H9 (cell line): ENCODE results near the gene LRP1B. TPM values are rescaled to one million over a fixed set of nuclear protein-coding genes. Genes with fewer than 3 reads are reported as not detected.

Experiments used
- DNase-seq: peaks from one replicate; pipeline ENCODE4 v3.0.0-alpha.2; 2017
- H2AFZ ChIP-seq: one replicate; pipeline ENCODE4 v1.6.1; 2013; ENCODE audit warnings: mild to moderate bottlenecking, low read length, control low read depth, moderate library complexity
- H2AK5ac ChIP-seq: 2 replicates; pipeline ENCODE4 v1.6.1; 2013; ENCODE audit warnings: low read length, control low read depth, mixed read lengths; ENCODE audit not compliant: insufficient read length
- H2BK120ac ChIP-seq: one replicate; pipeline ENCODE4 v1.6.1; 2013; ENCODE audit warnings: low read depth, mild to moderate bottlenecking, low read length, control low read depth, inconsistent platforms; ENCODE audit not compliant: poor library complexity, severe bottlenecking
- H2BK12ac ChIP-seq: 2 replicates; pipeline ENCODE4 v1.6.1; 2013; ENCODE audit warnings: low read length, control low read depth, mixed read lengths, low read depth; ENCODE audit not compliant: insufficient read length
- H2BK15ac ChIP-seq: 2 replicates; pipeline ENCODE4 v1.6.1; 2013; ENCODE audit warnings: low read depth, low read length, control low read depth
- H2BK20ac ChIP-seq: one replicate; pipeline ENCODE4 v1.6.1; 2013; ENCODE audit warnings: low read depth, mild to moderate bottlenecking, low read length, control low read depth, inconsistent platforms; ENCODE audit not compliant: poor library complexity, severe bottlenecking
- H2BK5ac ChIP-seq: 2 replicates; pipeline ENCODE4 v1.6.1; 2013; ENCODE audit warnings: low read length, control low read depth, mixed read lengths; ENCODE audit not compliant: insufficient read length
- H3K14ac ChIP-seq: 2 replicates; pipeline ENCODE4 v1.6.1; 2013; ENCODE audit warnings: low read length, control low read depth; ENCODE audit not compliant: insufficient read depth
- H3K18ac ChIP-seq: 2 replicates; pipeline ENCODE4 v1.6.1; 2013; ENCODE audit warnings: low read depth, mild to moderate bottlenecking, mixed read lengths, low read length, control low read depth; ENCODE audit not compliant: insufficient read length
- H3K23ac ChIP-seq: 2 replicates; pipeline ENCODE4 v1.6.1; 2013; ENCODE audit warnings: low read length, control low read depth, mixed read lengths, low read depth; ENCODE audit not compliant: insufficient read length
- H3K23me2 ChIP-seq: 2 replicates; pipeline ENCODE4 v1.6.1; 2013; ENCODE audit warnings: low read depth, mild to moderate bottlenecking, mixed read lengths, low read length, control low read depth; ENCODE audit not compliant: insufficient read length, poor library complexity, severe bottlenecking
- H3K27ac ChIP-seq: 2 replicates; pipeline ENCODE4 v1.5.1; 2013; ENCODE audit warnings: low read length, control low read depth, mixed read lengths, low read depth; ENCODE audit not compliant: insufficient read length
- H3K27me3 ChIP-seq: 2 replicates; pipeline ENCODE4 v1.6.1; 2013; ENCODE audit warnings: low read length, control low read depth, inconsistent platforms; ENCODE audit not compliant: insufficient read depth
- H3K4ac ChIP-seq: 2 replicates; pipeline ENCODE4 v1.6.1; 2013; ENCODE audit warnings: low read depth, mild to moderate bottlenecking, control low read depth, inconsistent platforms, low read length, moderate library complexity
- H3K4me1 ChIP-seq: 2 replicates; pipeline ENCODE4 v1.6.1; 2013; ENCODE audit warnings: low read length, control low read depth, inconsistent platforms; ENCODE audit not compliant: insufficient read depth
- H3K4me2 ChIP-seq: 2 replicates; pipeline ENCODE4 v1.6.1; 2013; ENCODE audit warnings: low read length, control low read depth, mixed read lengths; ENCODE audit not compliant: insufficient read length, insufficient read depth
- H3K56ac ChIP-seq: 2 replicates; pipeline ENCODE4 v1.6.1; 2013; ENCODE audit warnings: low read depth, mild to moderate bottlenecking, mixed read lengths, low read length, control low read depth; ENCODE audit not compliant: insufficient read length
- H3K79me1 ChIP-seq: 2 replicates; pipeline ENCODE4 v1.6.1; 2013; ENCODE audit warnings: low read depth, mild to moderate bottlenecking, moderate library complexity, low read length, control low read depth, inconsistent platforms; ENCODE audit not compliant: insufficient read depth, poor library complexity, severe bottlenecking
- H3K79me2 ChIP-seq: 2 replicates; pipeline ENCODE4 v1.6.1; 2013; ENCODE audit warnings: low read length, control low read depth, inconsistent platforms; ENCODE audit not compliant: insufficient read depth
- H3K9ac ChIP-seq: 2 replicates; pipeline ENCODE4 v1.6.1; 2013; ENCODE audit warnings: low read length, control low read depth, mixed read lengths; ENCODE audit not compliant: insufficient read length; ENCODE audit errors: extremely low read depth
- H3K9me3 ChIP-seq: one replicate; pipeline ENCODE4 v1.6.1; 2013; ENCODE audit warnings: low read depth, low read length, inconsistent platforms; ENCODE audit not compliant: control insufficient read depth
- H3T11ph ChIP-seq: one replicate; pipeline ENCODE4 v1.6.1; 2013; ENCODE audit warnings: mild to moderate bottlenecking, low read length, control low read depth, inconsistent platforms
- H4K20me1 ChIP-seq: one replicate; pipeline ENCODE4 v1.6.1; 2013; ENCODE audit not compliant: control insufficient read depth, insufficient read length, insufficient read depth
- H4K5ac ChIP-seq: 2 replicates; pipeline ENCODE4 v1.6.1; 2013; ENCODE audit warnings: low read depth, mild to moderate bottlenecking, mixed read lengths, low read length, control low read depth; ENCODE audit not compliant: insufficient read length
- H4K8ac ChIP-seq: replicated peaks from 2 replicates; pipeline ENCODE4 v1.6.1; 2013; ENCODE audit warnings: low read length, control low read depth, mixed read lengths, low read depth; ENCODE audit not compliant: insufficient read length
- H4K91ac ChIP-seq: 2 replicates; pipeline ENCODE4 v1.6.1; 2013; ENCODE audit warnings: low read depth, mild to moderate bottlenecking, moderate library complexity, mixed read lengths, low read length, control low read depth; ENCODE audit not compliant: insufficient read length
- H3K27ac Mint-ChIP-seq, 3 experiments: 2 replicates in 2 of 3; 3 replicates in 1 of 3; pipeline ENCODE4 v1.8.0; 2020 to 2021; ENCODE audit warnings: mixed read lengths in 3 of 3, mild to moderate bottlenecking in 1 of 3, moderate library complexity in 1 of 3
- H3K27me3 Mint-ChIP-seq: 2 replicates; pipeline ENCODE4 v1.8.0; 2021; ENCODE audit warnings: low read depth, mild to moderate bottlenecking, moderate library complexity, mixed read lengths
- H3K36me3 Mint-ChIP-seq, 3 experiments: 2 replicates in 2 of 3; 3 replicates in 1 of 3; pipeline ENCODE4 v1.8.0; 2020 to 2021; ENCODE audit warnings: low read depth in 3 of 3, mixed read lengths in 3 of 3; ENCODE audit not compliant: insufficient read depth in 1 of 3
- H3K4me1 Mint-ChIP-seq, 2 experiments: 2 replicates each; pipeline ENCODE4 v1.8.0; 2020; ENCODE audit warnings: mixed read lengths in 2 of 2
- H3K4me3 Mint-ChIP-seq, 2 experiments: 2 replicates in 1 of 2; 3 replicates in 1 of 2; pipeline ENCODE4 v1.8.0; 2020 to 2021; ENCODE audit warnings: mild to moderate bottlenecking in 2 of 2, mixed read lengths in 2 of 2, moderate library complexity in 1 of 2
- H3K9me3 Mint-ChIP-seq, 2 experiments: 2 replicates in 1 of 2; 3 replicates in 1 of 2; pipeline ENCODE4 v1.8.0; 2020; ENCODE audit warnings: mild to moderate bottlenecking in 2 of 2, mixed read lengths in 2 of 2, moderate library complexity in 1 of 2
- WGBS: extraction: QIAGEN DNeasy Blood & Tissue Kit; methylation state at CpG from one replicate; pipeline ENCODE4 v1.1.7; 2013; ENCODE audit warnings: missing lambda C conversion rate, low lambda C conversion rate, mixed read lengths; ENCODE audit not compliant: insufficient read length; ENCODE audit errors: extremely low coverage; 5-methylcytosine and 5-hydroxymethylcytosine counted together
- total RNA-seq: library from RNA; stranded (reverse); gene quantifications from 2 replicates; pipeline ENCODE4 v1.2.1, GENCODE V29; 2021
- TF ChIP-seq, protein P1 (sequence below): fragments of 200-600 bp; sonication (generic); conservative IDR thresholded peaks from 3 replicates; pipeline ENCODE4 v1.8.0; 2021; ENCODE audit warnings: antibody characterized with exemption, mild to moderate bottlenecking

LRP1B gene
- total RNA-seq, 1 experiment from 2014 or later: not detected

- Mint-ChIP-seq H3K36me3 (peaks cover 2 to 22% (median 18%) of the 10 kb centered on the region in 3 experiments), H3K4me3 (0 out of 5 replicates have a peak overlapping the region, but pooled peaks of 1 of the 2 experiments have one; percentile 70), H3K9me3 (peaks cover 3 to 7% of the 10 kb centered on the region in 2 experiments; a peak in 3 of 5 replicates), H3K27ac (peak overlapping the region in 2 of 3 experiments; percentile 86 to 93; a peak in 4 of 7 replicates), H3K4me1 (peaks cover 34 to 40% of the 10 kb centered on the region in 2 experiments), H3K27me3 (no peaks in the 10 kb centered on the region)
- no peak overlapping the region for H3K56ac ChIP-seq
- peak overlapping the region; percentile 78 for H2AK5ac ChIP-seq
- no CpG with 5 or more reads among the region's 1 CpG for WGBS
- peak overlapping the region; percentile 23 for H2BK5ac ChIP-seq
- no peak overlapping the region for H3K14ac ChIP-seq
- H2BK12ac ChIP-seq: no peak overlapping the region
- H3K27me3 ChIP-seq: no peaks in the 10 kb centered on the region
- no peak overlapping the region for H2AFZ ChIP-seq
- no peaks in the 10 kb centered on the region for H3K79me2 ChIP-seq
- no peak overlapping the region for H3T11ph ChIP-seq
- H3K23me2 ChIP-seq: no peaks in the 10 kb centered on the region
- no peaks in the 10 kb centered on the region for H4K20me1 ChIP-seq
- no peak overlapping the region for H4K8ac ChIP-seq
- H2BK120ac ChIP-seq: no peak overlapping the region
- no peak overlapping the region for H3K23ac ChIP-seq
- DNase-seq: no peak
- peak overlapping the region; percentile 69 for H3K4me2 ChIP-seq
- no peaks in the 10 kb centered on the region for H3K9me3 ChIP-seq
- H2BK20ac ChIP-seq: no peak overlapping the region
- H3K18ac ChIP-seq: no peak overlapping the region
- no peak overlapping the region for H4K91ac ChIP-seq
- H3K79me1 ChIP-seq: no peaks in the 10 kb centered on the region
- H3K9ac ChIP-seq: no peak overlapping the region
- TF ChIP-seq, protein P1, sequence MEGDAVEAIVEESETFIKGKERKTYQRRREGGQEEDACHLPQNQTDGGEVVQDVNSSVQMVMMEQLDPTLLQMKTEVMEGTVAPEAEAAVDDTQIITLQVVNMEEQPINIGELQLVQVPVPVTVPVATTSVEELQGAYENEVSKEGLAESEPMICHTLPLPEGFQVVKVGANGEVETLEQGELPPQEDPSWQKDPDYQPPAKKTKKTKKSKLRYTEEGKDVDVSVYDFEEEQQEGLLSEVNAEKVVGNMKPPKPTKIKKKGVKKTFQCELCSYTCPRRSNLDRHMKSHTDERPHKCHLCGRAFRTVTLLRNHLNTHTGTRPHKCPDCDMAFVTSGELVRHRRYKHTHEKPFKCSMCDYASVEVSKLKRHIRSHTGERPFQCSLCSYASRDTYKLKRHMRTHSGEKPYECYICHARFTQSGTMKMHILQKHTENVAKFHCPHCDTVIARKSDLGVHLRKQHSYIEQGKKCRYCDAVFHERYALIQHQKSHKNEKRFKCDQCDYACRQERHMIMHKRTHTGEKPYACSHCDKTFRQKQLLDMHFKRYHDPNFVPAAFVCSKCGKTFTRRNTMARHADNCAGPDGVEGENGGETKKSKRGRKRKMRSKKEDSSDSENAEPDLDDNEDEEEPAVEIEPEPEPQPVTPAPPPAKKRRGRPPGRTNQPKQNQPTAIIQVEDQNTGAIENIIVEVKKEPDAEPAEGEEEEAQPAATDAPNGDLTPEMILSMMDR: no peak
- peak overlapping the region; percentile 88 for H3K27ac ChIP-seq
- H4K5ac ChIP-seq: no peak overlapping the region
- H3K4me1 ChIP-seq: peaks cover 9% of the 10 kb centered on the region; the same call in 1 of the 2 replicates
- H2BK15ac ChIP-seq: no peak overlapping the region
- no peak overlapping the region for H3K4ac ChIP-seq
Measured at GRCh38 chr2:141611981-141612380, 518.8 kb downstream of the LRP1B start.
